Panc1 (cell line): ENCODE data around the gene SELENBP1. TPM values are rescaled to one million over a fixed set of nuclear protein-coding genes. Genes with fewer than 3 reads are reported as not detected.

Experiments
- ATAC-seq: fragments of 200-7000 bp; cut with Tn5 transposase; 2 replicates; pipeline ENCODE4 v1.9.1; 2020; ENCODE audit warnings: mild to moderate bottlenecking, moderate library complexity
- BruUV-seq: library from RNA; stranded (reverse); fragments of 400-500 nt; replicated peaks from 2 replicates; lab custom pipeline; 2021; lab: Mats Ljungman, UMichigan
- CTCF ChIA-PET: fragments of 300-600 bp; sonication (Branson Sonifier 250); formaldehyde crosslinking; loops from one replicate; lab custom pipeline; 2022; ENCODE audit warnings: antibody characterized with exemption; lab: Charles Lee
- POLR2A ChIA-PET: fragments of 300-600 bp; sonication (Branson Sonifier 250); formaldehyde crosslinking; loops from one replicate; lab custom pipeline; 2022; ENCODE audit warnings: antibody characterized with exemption; lab: Charles Lee
- DNase-seq: peaks from one replicate; pipeline ENCODE4 v3.0.0-alpha.2; 2010; ENCODE audit warnings: low read depth, low spot score
- H3K27ac ChIP-seq: 2 replicates; pipeline ENCODE4 v1.5.1; 2011; ENCODE audit warnings: mild to moderate bottlenecking, low read length, inconsistent platforms
- H3K27me3 ChIP-seq: fragments of 200-500 bp; sonication (Bioruptor generic); 2 replicates; pipeline ENCODE4 v1.6.0; 2014; ENCODE audit warnings: low read length, inconsistent platforms; ENCODE audit not compliant: control insufficient read depth, insufficient read depth
- H3K36me3 ChIP-seq: fragments of 200-500 bp; sonication (Bioruptor generic); 2 replicates; pipeline ENCODE4 v1.5.1; 2014; ENCODE audit warnings: inconsistent platforms, mild to moderate bottlenecking, low read length, moderate library complexity; ENCODE audit not compliant: control insufficient read depth, insufficient read depth
- H3K4me1 ChIP-seq: 2 replicates; pipeline ENCODE4 v1.5.1; 2011; ENCODE audit warnings: inconsistent platforms, mild to moderate bottlenecking, low read length, moderate library complexity; ENCODE audit not compliant: control insufficient read depth, insufficient read depth
- H3K4me3 ChIP-seq, 2 experiments: 2 replicates each; pipeline ENCODE4 v1.5.1; 2011 to 2012; ENCODE audit warnings: low read depth in 2 of 2, low read length in 2 of 2, mild to moderate bottlenecking in 2 of 2, inconsistent platforms in 1 of 2, moderate library complexity in 1 of 2
- H3K9me3 ChIP-seq: fragments of 200-500 bp; sonication (Bioruptor generic); 2 replicates; pipeline ENCODE4 v1.5.1; 2014; ENCODE audit warnings: low read depth, mild to moderate bottlenecking, inconsistent platforms, low read length, moderate library complexity; ENCODE audit not compliant: control insufficient read depth, insufficient read depth
- CTCF ChIP-seq: fragments of 450-650 bp; IDR thresholded peaks from 2 replicates; pipeline ENCODE4 v1.5.1; 2017; ENCODE audit warnings: mild to moderate bottlenecking
- POLR2AphosphoS5 ChIP-seq: IDR thresholded peaks from 2 replicates; pipeline ENCODE4 v1.6.1; 2012; ENCODE audit warnings: mild to moderate bottlenecking, low read depth, low read length, moderate library complexity
- REST ChIP-seq, 2 experiments: IDR thresholded peaks; 2 replicates each; pipeline ENCODE4 v1.6.1; 2011 to 2012; ENCODE audit warnings: low read depth in 2 of 2, control low read depth in 1 of 2, low read length in 1 of 2, mild to moderate bottlenecking in 1 of 2, moderate library complexity in 1 of 2; ENCODE audit not compliant: insufficient read depth in 1 of 2
- SIN3A ChIP-seq: IDR thresholded peaks from 2 replicates; pipeline ENCODE4 v1.6.1; 2012; ENCODE audit warnings: low read depth, mild to moderate bottlenecking, low read length, moderate library complexity, borderline replicate concordance; ENCODE audit not compliant: insufficient read depth
- TCF7L2 ChIP-seq: IDR thresholded peaks from 2 replicates; pipeline ENCODE4 v1.6.1; 2011; ENCODE audit warnings: mild to moderate bottlenecking, low read depth, low read length, inconsistent platforms
- in situ Hi-C: cut with HindIII; loops from 2 replicates; pipeline ENCODE4 v1.10.0; 2016; ENCODE audit warnings: low sequenced_read_pairs, low pct_unique_long_range_greater_than_20kb
- intact Hi-C: fragments of 100-400 bp; cut with micrococcal nuclease; formaldehyde crosslinking; loops from one replicate; pipeline ENCODE4 v1.10.0; 2022; ENCODE audit not compliant: unreplicated experiment
- total RNA-seq: library from RNA; stranded (reverse); gene quantifications from one replicate; pipeline ENCODE4 v1.2.1, GENCODE V29; 2021; ENCODE audit not compliant: unreplicated experiment

Gene SELENBP1
- total RNA-seq, 1 experiment from 2014 or later: 5.9 TPM

GRCh38 chr1:151346082-151346768, 26.3 kb downstream of the SELENBP1 start:
- POLR2A ChIA-PET: interaction anchor here (0.6 kb wide), 1 partner anchor 65 kb away, joined by 3 read pairs; no protein-coding TSS in a partner anchor
- Histone ChIP-seq H3K36me3 (peaks cover 8% of the 10 kb centered on the region), H3K4me1 (peaks cover 15% of the 10 kb centered on the region), H3K4me3 (peak overlapping the region; percentile 84 to 91), H3K9me3 (no peaks in the 10 kb centered on the region), H3K27ac (peak overlapping the region; percentile 93), H3K27me3 (no peaks in the 10 kb centered on the region)
- ATAC-seq (no peak), DNase-seq (no peak)
- CTCF ChIA-PET: interaction anchor here (0.7 kb wide), 1 partner anchor 45 kb away, joined by 4 read pairs; no protein-coding TSS in a partner anchor
- intact Hi-C loops (no loop called here), in situ Hi-C loops (no loop called here)
- TSS peak; percentile 89 for BruUV-seq
- TF ChIP-seq SIN3A (no peak; the same call in 1 of the 2 replicates), CTCF (no peak), POLR2AphosphoS5 (no peak), REST (IDR thresholded peaks at IDR 0.05; ENCODE audit: insufficient read depth in 1 of 2, low read depth in 2 of 2, low read length in 1 of 2) (no peak), TCF7L2 (no peak)

GRCh38 chr1:151344291-151344690, 28.2 kb downstream of the SELENBP1 start:
- H3K27ac ChIP-seq: no peak overlapping the region
- peaks cover 18% of the 10 kb centered on the region for H3K4me1 ChIP-seq
- POLR2A ChIA-PET: interaction anchor here (0.6 kb wide), 1 partner anchor 140 kb away, joined by 4 read pairs; no protein-coding TSS in a partner anchor
- no peak overlapping the region for H3K4me3 ChIP-seq
- no peak for ATAC-seq
- no peak for TF ChIP-seq CTCF
- no peak for TF ChIP-seq SIN3A
- TF ChIP-seq POLR2AphosphoS5: no peak
- no peak for TF ChIP-seq REST (IDR thresholded peaks at IDR 0.05; ENCODE audit: insufficient read depth in 1 of 2, low read depth in 2 of 2, low read length in 1 of 2)
- TF ChIP-seq TCF7L2: no peak
- BruUV-seq: no TSS peak
- CTCF ChIA-PET: no interaction called here
- H3K36me3 ChIP-seq: peaks cover 8% of the 10 kb centered on the region
- no peaks in the 10 kb centered on the region for H3K27me3 ChIP-seq
- no peaks in the 10 kb centered on the region for H3K9me3 ChIP-seq
- in situ Hi-C loops (no loop called here), intact Hi-C loops (no loop called here)
- no peak for DNase-seq
